H1 (cell line): ENCODE measurements around the gene CAMKK1. TPM values are rescaled to one million over a fixed set of nuclear protein-coding genes. Genes with fewer than 3 reads are reported as not detected.

Experiments used
- polyA plus RNA-seq, 7 experiments: library from polyadenylated mRNA; depleted of rRNA in 3 of 7; stranded (reverse) in 5 of 7; unstranded in 2 of 7; fragments of >200 nt in 5 of 7; fragments of 200-250 nt in 2 of 7; gene quantifications; 1 replicate in 5 of 7; 2 replicates in 1 of 7; 4 replicates in 1 of 7; pipeline versions ENCODE4 v1.2.1 to v1.2.3, GENCODE V29; 2011 to 2013; ENCODE audit warnings: missing spikeins in 2 of 7, mixed read lengths in 2 of 7
- total RNA-seq: library from RNA; stranded (reverse); fragmentation: NEBNext Ultra II Directional; extraction: Animal tissue kit (Norgen Biotek cat#: 25700); gene quantifications from 2 replicates; pipeline ENCODE4 v1.2.1, GENCODE V29; 2021
- TF ChIP-seq, protein P1 (sequence below): fragments of 300-600 bp; sonication (generic); IDR thresholded peaks from 2 replicates; pipeline ENCODE4 v1.7.1; 2012; ENCODE audit warnings: low read length, moderate library complexity, mild to moderate bottlenecking, inconsistent platforms; ENCODE audit not compliant: insufficient replicate concordance

Gene CAMKK1
- total and polyA plus RNA-seq, 2 of the 8 experiments (the other 6 are each of a cell fraction or from before 2014, with no cell fraction given): 7.1 to 7.6 TPM

DNA sequence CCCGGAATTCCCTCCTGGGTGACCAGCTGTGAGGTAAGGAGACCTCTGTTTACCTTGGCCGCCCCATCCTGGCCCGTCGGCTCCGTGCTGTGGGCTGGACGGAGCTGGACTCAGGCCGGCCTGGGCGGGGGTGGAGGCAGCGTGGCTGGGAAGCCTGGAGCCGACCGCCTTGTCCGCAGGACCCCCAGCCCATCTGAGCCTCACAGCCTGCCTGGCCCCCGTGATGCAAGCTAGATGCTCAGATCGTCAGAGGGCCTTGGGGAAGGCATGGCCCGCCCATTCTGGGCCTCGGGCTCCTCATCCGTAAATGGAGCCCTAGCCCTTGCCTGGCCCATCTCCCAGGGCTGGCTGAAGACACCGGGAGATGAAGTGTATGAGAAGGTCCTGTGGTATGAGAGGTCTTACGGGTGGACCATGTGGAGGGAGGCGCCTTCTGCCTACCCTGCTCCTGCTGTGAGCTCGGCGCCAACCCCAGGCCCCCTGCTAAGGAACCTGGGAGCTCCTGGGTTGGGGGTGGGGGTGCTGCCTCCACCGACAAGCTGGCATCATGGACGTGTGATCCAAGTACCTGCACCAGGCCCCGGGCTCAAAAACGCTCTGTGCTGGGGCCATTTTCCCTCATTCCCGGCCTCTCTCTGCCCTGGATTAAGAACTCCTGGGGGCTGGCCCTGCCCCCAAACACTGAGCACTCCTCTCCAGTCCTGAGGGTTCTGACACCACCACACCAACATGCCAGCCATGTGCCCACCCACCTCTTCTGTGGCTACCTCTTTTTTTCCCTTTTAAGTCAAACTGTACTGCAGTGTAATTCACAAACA lies 28.9 kb upstream of the CAMKK1 start (continued):
- TF ChIP-seq, protein P1, sequence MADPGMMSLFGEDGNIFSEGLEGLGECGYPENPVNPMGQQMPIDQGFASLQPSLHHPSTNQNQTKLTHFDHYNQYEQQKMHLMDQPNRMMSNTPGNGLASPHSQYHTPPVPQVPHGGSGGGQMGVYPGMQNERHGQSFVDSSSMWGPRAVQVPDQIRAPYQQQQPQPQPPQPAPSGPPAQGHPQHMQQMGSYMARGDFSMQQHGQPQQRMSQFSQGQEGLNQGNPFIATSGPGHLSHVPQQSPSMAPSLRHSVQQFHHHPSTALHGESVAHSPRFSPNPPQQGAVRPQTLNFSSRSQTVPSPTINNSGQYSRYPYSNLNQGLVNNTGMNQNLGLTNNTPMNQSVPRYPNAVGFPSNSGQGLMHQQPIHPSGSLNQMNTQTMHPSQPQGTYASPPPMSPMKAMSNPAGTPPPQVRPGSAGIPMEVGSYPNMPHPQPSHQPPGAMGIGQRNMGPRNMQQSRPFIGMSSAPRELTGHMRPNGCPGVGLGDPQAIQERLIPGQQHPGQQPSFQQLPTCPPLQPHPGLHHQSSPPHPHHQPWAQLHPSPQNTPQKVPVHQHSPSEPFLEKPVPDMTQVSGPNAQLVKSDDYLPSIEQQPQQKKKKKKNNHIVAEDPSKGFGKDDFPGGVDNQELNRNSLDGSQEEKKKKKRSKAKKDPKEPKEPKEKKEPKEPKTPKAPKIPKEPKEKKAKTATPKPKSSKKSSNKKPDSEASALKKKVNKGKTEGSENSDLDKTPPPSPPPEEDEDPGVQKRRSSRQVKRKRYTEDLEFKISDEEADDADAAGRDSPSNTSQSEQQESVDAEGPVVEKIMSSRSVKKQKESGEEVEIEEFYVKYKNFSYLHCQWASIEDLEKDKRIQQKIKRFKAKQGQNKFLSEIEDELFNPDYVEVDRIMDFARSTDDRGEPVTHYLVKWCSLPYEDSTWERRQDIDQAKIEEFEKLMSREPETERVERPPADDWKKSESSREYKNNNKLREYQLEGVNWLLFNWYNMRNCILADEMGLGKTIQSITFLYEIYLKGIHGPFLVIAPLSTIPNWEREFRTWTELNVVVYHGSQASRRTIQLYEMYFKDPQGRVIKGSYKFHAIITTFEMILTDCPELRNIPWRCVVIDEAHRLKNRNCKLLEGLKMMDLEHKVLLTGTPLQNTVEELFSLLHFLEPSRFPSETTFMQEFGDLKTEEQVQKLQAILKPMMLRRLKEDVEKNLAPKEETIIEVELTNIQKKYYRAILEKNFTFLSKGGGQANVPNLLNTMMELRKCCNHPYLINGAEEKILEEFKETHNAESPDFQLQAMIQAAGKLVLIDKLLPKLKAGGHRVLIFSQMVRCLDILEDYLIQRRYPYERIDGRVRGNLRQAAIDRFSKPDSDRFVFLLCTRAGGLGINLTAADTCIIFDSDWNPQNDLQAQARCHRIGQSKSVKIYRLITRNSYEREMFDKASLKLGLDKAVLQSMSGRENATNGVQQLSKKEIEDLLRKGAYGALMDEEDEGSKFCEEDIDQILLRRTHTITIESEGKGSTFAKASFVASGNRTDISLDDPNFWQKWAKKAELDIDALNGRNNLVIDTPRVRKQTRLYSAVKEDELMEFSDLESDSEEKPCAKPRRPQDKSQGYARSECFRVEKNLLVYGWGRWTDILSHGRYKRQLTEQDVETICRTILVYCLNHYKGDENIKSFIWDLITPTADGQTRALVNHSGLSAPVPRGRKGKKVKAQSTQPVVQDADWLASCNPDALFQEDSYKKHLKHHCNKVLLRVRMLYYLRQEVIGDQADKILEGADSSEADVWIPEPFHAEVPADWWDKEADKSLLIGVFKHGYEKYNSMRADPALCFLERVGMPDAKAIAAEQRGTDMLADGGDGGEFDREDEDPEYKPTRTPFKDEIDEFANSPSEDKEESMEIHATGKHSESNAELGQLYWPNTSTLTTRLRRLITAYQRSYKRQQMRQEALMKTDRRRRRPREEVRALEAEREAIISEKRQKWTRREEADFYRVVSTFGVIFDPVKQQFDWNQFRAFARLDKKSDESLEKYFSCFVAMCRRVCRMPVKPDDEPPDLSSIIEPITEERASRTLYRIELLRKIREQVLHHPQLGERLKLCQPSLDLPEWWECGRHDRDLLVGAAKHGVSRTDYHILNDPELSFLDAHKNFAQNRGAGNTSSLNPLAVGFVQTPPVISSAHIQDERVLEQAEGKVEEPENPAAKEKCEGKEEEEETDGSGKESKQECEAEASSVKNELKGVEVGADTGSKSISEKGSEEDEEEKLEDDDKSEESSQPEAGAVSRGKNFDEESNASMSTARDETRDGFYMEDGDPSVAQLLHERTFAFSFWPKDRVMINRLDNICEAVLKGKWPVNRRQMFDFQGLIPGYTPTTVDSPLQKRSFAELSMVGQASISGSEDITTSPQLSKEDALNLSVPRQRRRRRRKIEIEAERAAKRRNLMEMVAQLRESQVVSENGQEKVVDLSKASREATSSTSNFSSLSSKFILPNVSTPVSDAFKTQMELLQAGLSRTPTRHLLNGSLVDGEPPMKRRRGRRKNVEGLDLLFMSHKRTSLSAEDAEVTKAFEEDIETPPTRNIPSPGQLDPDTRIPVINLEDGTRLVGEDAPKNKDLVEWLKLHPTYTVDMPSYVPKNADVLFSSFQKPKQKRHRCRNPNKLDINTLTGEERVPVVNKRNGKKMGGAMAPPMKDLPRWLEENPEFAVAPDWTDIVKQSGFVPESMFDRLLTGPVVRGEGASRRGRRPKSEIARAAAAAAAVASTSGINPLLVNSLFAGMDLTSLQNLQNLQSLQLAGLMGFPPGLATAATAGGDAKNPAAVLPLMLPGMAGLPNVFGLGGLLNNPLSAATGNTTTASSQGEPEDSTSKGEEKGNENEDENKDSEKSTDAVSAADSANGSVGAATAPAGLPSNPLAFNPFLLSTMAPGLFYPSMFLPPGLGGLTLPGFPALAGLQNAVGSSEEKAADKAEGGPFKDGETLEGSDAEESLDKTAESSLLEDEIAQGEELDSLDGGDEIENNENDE: no peak
